ENCODE results near the gene PDGFC. TPM values are rescaled to one million over a fixed set of nuclear protein-coding genes. Genes with fewer than 3 reads are reported as not detected.
A peak's percentile ranks its signal among the peaks of the same experiment; 100 is the strongest.

PDGFC gene
- total RNA-seq, 1 donor from 2014 or later: 12.8 TPM

DNA sequence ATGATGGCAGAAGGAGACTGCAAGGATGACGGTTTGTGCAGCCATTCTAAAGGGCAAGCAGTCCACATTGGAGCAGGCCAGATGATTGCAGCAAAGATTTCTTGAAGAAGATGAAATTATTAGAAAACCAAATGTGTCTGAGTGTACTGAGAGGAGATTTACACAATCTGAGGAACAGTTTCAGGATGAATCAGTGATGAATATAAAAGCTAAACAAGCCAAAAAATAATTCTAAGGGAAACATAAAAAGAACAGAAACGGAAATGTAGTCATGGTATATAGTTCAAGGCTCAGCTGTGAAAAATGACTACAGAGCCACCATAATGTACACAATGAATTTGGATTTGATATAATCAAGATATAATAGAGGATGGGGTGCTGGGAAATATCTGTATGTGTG, 168.5 kb downstream of the PDGFC start:
- intact Hi-C loops (cut with micrococcal nuclease): no loop called here
- DNase-seq: no peak
- no peak for ATAC-seq

DNA sequence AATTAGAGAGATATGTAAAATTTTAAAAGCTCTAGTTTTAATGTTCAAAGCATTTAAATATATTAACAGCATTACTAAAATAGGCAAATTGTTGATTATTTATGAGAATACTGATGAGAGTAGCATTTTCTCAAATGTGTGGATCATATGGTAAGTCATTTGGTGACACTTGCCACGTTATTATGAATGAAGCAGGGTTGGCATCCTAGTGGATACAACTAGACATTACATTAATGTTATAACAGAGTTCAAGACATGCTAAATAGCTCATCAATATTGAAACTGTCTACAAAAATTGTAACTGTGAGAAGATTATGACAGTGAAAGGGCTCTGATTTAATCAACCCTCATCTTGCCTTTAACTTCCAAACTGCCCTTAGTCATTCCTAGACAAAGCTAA, 171.1 kb downstream of the PDGFC start:
- DNase-seq (no peak), ATAC-seq (no peak)
- intact Hi-C loops (cut with micrococcal nuclease): no loop called here

DNA sequence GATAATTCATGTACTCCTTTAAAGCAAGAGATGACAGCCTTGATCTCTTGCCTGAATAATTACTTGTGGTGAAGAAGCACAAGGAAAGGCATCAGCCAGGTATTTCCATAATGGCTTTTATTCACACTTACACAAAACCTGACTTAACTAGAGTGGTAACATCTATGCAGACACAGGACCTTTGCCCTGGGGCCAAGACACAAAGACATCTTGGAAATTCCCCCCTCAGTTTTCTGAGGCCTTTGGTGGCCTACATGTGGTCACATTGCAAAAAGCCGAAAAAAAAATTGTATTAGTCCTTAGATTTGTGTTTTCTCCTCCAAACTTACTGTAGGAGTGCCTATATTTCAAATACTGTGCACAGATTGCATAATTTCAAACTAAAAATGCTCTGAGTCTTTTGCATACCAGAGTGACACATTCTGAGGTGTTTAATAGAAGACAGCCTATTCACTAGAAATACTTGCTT, 172.4 kb downstream of the PDGFC start:
- intact Hi-C loops (cut with micrococcal nuclease): no loop called here
- ATAC-seq (no peak), DNase-seq (no peak)

DNA sequence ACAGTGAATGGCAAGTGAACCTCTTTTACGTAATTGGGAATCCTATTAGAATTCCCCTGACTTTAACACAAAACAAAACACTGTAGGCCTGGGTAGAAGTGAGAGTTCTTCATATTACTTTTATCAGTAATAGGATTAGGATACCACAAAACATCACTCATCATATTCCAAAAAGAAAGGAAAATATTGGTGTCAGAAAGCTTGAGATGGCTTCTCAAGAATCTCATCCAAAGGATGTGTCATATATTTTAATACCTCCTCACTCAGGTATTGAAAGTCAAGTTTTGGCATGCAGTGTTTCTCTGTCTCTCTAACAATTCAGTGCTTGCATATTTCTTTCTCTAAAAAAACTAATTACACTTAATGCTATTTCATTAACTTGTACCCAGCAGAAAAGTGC, 173.2 kb downstream of the PDGFC start:
- ATAC-seq (no peak), DNase-seq (no peak)
- intact Hi-C loops (cut with micrococcal nuclease): no loop called here

DNA sequence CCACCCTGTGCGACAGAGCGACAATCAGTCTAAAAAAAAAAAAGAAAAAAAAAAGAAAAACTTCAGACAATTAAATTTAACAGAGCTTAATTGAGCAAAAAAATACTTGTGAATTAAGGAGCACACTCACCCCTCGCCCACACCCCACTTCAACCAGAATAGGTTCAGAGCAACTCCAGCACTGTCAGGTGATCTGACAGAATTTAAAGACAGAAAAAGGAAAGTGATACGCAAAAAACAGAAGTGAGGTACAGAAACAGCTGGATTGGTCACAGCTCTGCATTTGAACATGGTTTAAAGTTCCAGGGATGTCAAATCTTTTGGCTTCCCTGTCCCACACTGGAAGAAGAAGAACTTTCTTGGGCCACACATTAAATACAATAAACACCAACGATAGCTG, 174.4 kb downstream of the PDGFC start:
- DNase-seq: no peak
- intact Hi-C loops (cut with micrococcal nuclease): no loop called here
- no peak for ATAC-seq

DNA sequence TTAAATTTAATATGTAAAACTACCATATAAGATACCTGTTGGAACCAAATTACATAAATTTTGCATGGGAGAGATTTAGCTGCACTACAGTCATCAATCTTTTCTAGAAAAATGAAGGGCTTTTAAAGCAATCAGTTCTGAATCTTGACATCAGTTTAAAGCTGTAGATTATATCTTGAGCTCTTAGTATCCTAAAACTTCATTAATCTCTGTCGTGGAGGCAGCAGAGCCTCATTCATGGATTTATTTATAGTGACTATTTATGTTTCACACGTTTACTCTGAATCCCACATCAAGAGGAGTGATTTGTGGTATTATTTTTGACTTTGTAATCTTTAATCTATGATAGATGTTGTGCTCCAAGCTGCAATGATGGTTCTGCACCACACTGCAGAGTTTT, 175.9 kb downstream of the PDGFC start:
- DNase-seq (no peak), ATAC-seq (no peak)
- intact Hi-C loops (cut with micrococcal nuclease): no loop called here

DNA sequence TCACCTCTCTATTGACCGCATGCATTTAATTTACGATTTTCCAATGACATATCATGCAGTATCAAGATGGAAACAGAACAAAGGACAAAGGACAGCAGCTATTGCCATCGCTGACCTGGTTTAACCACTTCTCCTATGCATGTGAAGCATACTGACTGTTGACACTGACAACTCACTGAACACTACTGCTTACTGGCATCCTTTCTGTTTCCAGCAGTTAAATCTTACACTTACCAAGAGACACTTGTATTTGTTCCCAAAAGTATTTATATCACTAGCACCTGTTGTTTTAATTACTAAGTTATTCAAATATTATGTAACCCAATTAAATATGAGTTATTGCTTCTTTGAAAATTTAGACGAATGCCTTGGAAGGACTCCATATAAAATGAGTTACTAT, 176.7 kb downstream of the PDGFC start:
- DNase-seq (no peak), ATAC-seq (peak; percentile 85)
- intact Hi-C loops (cut with micrococcal nuclease): no loop called here

DNA sequence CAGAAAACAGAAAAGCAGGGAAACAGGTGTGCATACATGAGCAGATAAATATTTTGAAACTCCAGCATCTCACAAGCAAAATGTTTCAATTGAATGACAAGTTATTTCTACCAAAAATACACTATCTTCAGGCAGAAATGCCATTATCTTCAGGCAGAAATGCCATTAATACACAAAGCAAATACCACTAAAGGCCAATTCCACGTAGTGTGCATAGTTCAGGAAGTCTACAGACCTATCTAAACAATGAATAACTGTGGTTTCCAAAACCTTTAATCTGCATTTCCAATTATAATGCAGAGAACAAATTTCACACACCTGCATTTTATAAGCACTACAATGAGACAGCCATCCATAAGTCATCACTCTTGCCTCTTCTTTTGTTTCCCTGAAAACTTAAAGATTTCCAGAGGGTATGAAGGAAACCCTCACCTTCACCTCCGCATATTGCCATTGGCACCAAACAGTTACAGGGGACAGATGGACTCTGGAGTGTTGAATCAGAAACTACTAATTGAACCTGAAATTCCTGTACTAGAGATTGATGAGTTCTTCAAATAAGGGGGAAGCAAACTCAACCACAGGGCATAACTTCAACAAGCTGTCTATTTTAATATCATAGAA, 179.0 kb downstream of the PDGFC start:
- no peak for ATAC-seq
- DNase-seq: no peak
- intact Hi-C loops (cut with micrococcal nuclease): no loop called here

DNA sequence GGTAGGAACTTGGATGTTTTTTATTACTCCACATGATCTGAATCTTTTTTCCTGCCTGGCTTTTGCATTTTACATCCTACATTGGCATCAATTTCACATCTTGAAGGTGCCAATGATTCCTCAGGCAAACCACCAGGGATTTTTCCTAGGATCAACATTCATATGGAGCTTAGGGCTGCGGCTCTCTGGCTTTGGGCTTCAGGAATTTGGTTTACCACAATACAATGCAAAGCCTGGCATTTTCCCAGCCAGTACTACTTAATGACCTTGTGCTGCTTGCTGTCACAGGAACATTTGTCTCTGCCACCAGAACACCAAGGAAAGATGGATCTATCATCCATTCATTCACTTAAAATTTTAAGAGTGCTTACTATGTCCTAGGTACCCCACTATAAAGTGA, 180.7 kb downstream of the PDGFC start:
- intact Hi-C loops (cut with micrococcal nuclease): no loop called here
- ATAC-seq: peak; percentile 70
- peak; percentile 15 for DNase-seq

DNA sequence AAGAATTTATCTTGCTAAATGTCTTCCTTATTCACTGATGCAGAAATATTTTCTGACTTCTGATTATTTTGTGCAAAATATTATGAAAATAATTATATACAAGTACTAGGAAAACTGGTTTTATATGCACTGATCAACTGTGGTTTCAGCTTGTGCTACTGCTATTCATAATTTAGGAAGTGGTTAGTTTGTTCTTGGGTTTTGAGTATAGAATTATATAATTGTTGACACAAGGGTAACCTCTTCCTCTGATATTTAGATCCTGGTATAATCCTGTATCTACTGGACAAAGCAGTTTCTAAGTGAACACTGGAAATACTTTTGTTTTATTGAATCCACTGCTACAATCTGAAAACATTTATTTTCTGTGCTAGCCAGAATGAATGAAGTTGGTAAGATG, 182.8 kb downstream of the PDGFC start:
- ATAC-seq: no peak
- DNase-seq: no peak
- intact Hi-C loops (cut with micrococcal nuclease): no loop called here

DNA sequence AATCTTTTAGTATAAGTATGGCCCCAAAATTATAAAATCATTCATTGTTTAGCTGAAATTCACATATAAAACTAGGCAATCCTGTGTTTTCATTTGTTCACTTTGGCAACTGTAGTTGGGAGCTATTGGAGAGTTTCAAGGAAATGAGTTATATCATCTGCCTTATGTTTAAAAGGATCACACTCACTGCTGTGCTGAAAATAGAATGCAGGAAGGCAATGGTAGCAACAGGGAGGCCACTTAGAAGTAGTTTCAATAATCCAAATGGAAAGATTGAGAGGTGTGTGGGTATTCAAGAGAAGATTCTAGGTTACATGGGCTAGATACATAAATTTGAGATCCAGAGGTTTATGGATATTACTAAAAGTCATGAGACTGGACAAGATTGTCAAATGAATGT, 184.9 kb downstream of the PDGFC start:
- ATAC-seq (peak; percentile 59), DNase-seq (no peak)
- intact Hi-C loops (cut with micrococcal nuclease): no loop called here

DNA sequence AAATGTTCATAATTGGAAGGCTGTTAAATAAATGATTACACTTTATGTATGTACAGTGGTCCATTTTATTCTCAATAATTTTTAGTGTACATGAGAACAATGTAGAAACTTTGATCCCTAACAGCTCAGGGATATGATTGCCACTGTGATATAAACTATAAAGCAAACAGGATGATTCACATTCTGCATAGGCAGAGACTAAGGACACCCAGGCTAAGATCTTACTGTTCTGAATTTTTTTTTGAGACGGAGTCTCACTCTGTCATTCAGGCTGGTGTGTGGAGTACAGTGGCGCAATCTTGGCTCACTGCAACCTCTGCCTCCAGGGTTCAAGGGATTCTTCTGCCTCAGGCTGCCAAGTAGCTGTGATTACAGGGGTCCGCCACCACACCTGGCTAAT, 186.6 kb downstream of the PDGFC start:
- intact Hi-C loops (cut with micrococcal nuclease): no loop called here
- DNase-seq (no peak), ATAC-seq (no peak)

DNA sequence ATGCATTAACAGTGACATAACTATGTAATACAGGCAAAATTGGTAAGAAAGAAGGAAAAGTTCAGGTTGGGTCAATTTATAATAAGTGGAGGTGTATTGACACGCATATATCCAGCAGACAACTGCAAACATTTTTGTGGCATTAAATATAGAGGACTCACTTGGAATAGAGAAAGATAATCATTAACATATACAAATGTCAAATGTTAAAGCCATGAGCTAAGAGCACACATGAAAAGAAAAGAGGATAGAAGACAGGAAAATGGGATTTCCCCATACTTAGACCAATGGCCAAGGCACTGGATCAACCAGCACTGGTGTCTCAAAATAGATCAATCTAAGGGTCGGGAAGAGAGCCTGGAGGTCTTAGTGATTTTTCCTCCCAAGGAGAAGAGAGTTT, 187.6 kb downstream of the PDGFC start:
- ATAC-seq: no peak
- intact Hi-C loops (cut with micrococcal nuclease): no loop called here
- no peak for DNase-seq

DNA sequence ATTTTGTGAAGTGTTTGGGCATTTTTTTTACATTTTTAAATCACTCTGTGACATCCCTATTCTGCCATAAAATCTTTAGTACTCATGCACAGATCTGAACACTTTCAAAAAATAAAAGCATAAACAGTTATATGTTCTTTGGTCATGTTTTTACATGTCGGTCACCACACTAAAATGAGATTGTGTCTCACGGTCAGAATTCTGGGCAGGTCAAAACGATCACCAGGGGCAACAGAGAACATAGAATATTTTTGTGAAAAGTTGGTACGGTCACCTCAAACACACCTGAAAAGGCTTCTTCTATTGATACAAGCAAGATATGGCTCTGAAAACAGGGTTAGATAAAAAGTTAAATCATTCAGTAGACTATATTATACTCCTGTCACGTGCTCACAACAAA, 189.1 kb downstream of the PDGFC start:
- ATAC-seq (no peak), DNase-seq (no peak)
- intact Hi-C loops (cut with micrococcal nuclease): no loop called here

DNA sequence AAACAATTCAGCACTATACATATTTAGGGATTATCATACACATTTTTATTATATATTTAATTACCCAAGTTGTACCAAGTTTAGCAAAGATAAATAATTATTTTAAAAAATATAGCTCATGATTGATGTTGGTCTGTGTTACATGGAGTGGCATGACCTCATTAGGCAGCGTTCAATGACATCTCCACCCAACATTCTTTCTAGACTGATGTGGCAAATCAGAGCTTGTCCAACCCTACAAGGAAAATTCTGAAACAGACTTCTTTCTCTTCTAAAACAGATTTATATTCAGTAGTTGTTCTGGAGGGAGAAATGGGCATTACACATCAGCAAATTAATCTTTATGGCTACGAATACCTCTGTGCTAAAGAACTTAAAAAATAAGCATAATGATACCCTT, 189.7 kb downstream of the PDGFC start:
- DNase-seq (no peak), ATAC-seq (no peak)
- intact Hi-C loops (cut with micrococcal nuclease): no loop called here

DNA sequence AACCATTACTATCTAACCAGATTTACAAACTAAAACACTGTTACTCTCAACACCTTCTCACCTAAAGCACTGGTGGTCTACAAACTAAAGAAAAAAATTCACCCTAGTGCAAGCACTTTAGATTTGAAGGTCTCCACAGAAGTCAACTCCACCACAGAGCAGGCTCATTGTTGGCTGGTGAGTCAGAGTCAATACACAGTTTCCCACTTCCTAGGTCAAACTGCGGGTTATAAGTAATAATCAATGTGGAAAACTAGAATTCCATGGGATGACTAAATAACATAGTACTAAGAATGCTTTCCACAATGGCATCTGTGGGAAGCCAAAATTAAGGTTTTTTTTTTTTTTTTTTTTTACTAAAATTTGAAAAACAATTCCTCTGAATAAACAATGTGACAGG, 191.8 kb downstream of the PDGFC start:
- DNase-seq: no peak
- ATAC-seq: no peak
- intact Hi-C loops (cut with micrococcal nuclease): no loop called here

DNA sequence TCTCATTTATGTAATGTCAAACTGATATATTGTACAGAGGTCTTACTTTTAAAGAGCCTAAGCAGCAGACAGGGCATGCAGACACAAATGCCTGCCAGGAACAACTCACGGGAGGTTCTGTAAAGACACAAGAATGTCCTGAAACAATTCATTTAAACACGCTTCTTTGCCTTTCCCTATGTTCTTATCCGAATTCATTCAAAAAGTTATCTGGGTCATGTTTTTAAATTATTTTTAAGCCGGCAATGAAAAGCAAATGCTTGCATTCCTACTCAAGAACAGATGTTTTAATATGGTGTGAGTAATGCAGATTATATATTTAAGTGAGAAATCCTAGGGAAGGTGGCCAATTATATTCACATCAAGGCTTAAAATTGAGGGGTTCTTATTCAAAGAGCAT, 192.6 kb downstream of the PDGFC start:
- intact Hi-C loops (cut with micrococcal nuclease): no loop called here
- DNase-seq (no peak), ATAC-seq (no peak)

DNA sequence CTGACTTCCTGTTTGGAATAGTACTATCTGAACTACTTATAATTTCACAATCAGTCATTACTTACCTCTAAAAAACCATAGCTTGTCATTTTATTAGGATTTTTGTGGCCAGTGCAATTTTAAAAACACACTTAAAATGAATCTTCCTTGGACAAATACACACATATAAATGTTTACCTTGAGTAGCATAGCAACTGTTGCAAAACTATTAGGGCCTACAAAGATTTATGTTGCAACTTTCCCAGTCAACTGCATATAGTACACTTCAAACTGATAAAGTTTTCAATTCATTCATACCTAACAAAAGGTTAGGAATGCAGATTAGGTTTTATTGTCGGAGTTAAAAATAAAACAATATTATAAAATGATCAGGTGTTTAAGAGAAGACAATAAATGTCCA, 193.0 kb downstream of the PDGFC start:
- intact Hi-C loops (cut with micrococcal nuclease): no loop called here
- DNase-seq (no peak), ATAC-seq (peak; percentile 25)

DNA sequence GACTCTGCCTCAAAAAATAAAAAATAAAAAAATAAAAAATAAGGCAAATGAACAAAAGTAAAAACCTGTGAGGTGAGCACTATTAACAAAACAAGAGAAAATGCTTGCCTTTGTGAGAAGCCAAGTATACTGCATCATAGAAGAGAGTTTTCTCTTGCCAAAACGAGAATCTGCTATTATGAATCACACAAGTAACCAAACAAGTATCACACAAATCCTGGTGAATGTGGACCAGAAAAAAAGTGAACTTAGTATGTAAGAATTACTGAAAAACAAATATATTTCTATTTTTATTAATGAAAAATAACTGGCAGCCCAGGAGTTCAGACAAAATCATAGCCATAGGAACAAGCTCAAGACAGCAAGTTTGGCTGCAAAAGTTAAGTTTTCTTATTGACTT, 193.5 kb downstream of the PDGFC start:
- intact Hi-C loops (cut with micrococcal nuclease): no loop called here
- DNase-seq (no peak), ATAC-seq (no peak)

DNA sequence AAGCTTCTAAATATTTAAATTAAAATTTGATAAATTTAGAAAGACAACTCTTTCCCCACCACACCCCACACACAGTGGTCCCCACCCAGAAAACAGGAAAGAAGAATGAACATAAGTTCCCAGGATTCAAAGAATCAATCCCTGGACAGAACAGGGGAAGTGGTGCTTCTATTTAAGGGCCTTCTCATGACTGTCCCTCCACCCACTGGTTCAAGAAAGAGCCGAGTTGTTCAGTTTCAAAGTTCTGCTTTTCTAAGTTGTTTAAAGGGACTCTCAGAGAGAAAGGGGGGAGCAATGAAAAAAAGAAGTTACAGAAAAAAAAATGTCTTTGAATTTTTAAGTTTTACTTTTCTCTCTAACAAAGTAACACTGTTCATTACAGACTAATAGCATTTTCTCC, 195.8 kb downstream of the PDGFC start:
- intact Hi-C loops (cut with micrococcal nuclease): no loop called here
- DNase-seq: no peak

DNA sequence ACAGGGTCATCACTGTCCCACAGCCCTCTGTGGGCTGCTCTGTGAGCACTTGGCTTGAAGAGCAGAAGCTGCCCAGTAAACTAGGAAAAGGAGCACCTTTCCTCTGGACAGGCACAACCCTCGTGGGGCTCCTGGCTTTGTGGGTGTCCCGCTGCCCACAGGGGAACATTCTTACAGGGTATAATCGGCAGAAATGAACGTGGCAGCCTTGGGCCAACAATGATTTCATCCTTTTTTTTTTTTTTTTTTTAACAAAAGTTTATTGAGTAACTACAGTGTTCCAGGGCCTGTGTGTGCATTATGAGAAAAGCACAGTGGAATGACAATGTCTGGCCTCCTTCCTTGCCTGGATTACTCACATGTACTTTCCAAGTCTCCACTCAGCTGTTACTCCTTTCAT, 197.2 kb downstream of the PDGFC start:
- ATAC-seq (peak; percentile 63), DNase-seq (no peak)
- intact Hi-C loops (cut with micrococcal nuclease): no loop called here

More for the DNA sequence above, 195.8 kb downstream of the PDGFC start:
- ATAC-seq: peak; percentile 62

All from left ventricle myocardium superior (tissue), 1 donor.